K562 (cell line): ENCODE data around the gene PACRG. TPM values are rescaled to one million over a fixed set of nuclear protein-coding genes. Genes with fewer than 3 reads are reported as not detected.

ENCODE experiments used
- ATAC-seq: fragments of 200-7000 bp; cut with Tn5 transposase; 3 replicates; pipeline ENCODE4 v1.9.1; 2020; ENCODE audit warnings: moderate library complexity
- BruUV-seq: library from RNA; stranded (reverse); fragments of 400-500 nt; replicated peaks from 2 replicates; lab custom pipeline; 2021; lab: Mats Ljungman, UMichigan
- CTCF ChIA-PET: fragments of 300-600 bp; formaldehyde crosslinking; extraction: SDS; loops from one replicate; lab custom pipeline; 2021; ENCODE audit warnings: low intra/inter-chr PET ratio; lab: Yijun Ruan, JAX
- POLR2A ChIA-PET: fragments of 300-600, 350-650 bp; sonication (Branson Sonifier 250); formaldehyde crosslinking; extraction: SDS; loops from one replicate; lab custom pipeline; 2021; ENCODE audit warnings: antibody characterized with exemption, inconsistent platforms; lab: Yijun Ruan, JAX
- DNase-seq, 4 experiments: peaks; one replicate each; pipeline versions ENCODE4 v3.0.0 to v3.0.0-alpha.2; 2011 to 2018; ENCODE audit warnings: low spot score in 3 of 4, mixed read lengths in 3 of 4; ENCODE audit errors: extremely low read depth in 1 of 4
- FAIRE-seq: peaks from 2 replicates; lab custom pipeline; 2011; peaks lifted over from hg19 to GRCh38; lab: Jason Lieb, UNC
- H2AFZ ChIP-seq: 2 replicates; pipeline ENCODE4 v1.6.0; 2011; ENCODE audit warnings: low read depth, low read length, control low read depth, inconsistent platforms
- H3K27ac ChIP-seq: fragments of 200-600 bp; 3 replicates; pipeline ENCODE4 v1.8.0; 2011; ENCODE audit warnings: low read depth, mild to moderate bottlenecking, control low read depth, inconsistent platforms, low read length, moderate library complexity, mixed read lengths; ENCODE audit errors: extremely low read depth
- H3K27me3 ChIP-seq, 2 experiments: fragments of 300-600 bp in 1 of 2; 2 replicates in 1 of 2; 3 replicates in 1 of 2; pipeline versions ENCODE4 v1.6.0 to v1.8.0; 2011; ENCODE audit warnings: inconsistent platforms in 2 of 2, low read length in 2 of 2, mild to moderate bottlenecking in 1 of 2, mixed read lengths in 1 of 2, moderate library complexity in 1 of 2; ENCODE audit not compliant: control insufficient read depth in 2 of 2, insufficient read depth in 2 of 2
- H3K36me3 ChIP-seq: fragments of 300-600 bp; 3 replicates; pipeline ENCODE4 v1.8.0; 2011; ENCODE audit warnings: mild to moderate bottlenecking, low read length, inconsistent platforms; ENCODE audit not compliant: control insufficient read depth, insufficient read depth
- H3K4me1 ChIP-seq, 2 experiments: fragments of 200-600 bp in 1 of 2; replicated peaks in 1 of 2; 2 replicates in 1 of 2; 3 replicates in 1 of 2; pipeline versions ENCODE4 v1.5.1 to v1.8.0; 2011; ENCODE audit warnings: inconsistent platforms in 2 of 2, low read length in 2 of 2, mild to moderate bottlenecking in 1 of 2, mixed read lengths in 1 of 2, moderate library complexity in 1 of 2; ENCODE audit not compliant: control insufficient read depth in 2 of 2, insufficient read depth in 2 of 2
- H3K4me2 ChIP-seq: 2 replicates; pipeline ENCODE4 v1.6.1; 2011; ENCODE audit warnings: low read length, control low read depth, inconsistent platforms, mixed read lengths; ENCODE audit not compliant: insufficient read depth
- H3K4me3 ChIP-seq: fragments of 200-600 bp; sonication (generic), shearing (Covaris generic); 2 replicates; pipeline ENCODE4 v1.5.1; 2016; ENCODE audit warnings: control low read depth, inconsistent platforms
- H3K79me2 ChIP-seq: fragments of 200-600 bp; 3 replicates; pipeline ENCODE4 v1.8.0; 2011; ENCODE audit warnings: low read length, inconsistent platforms; ENCODE audit not compliant: control insufficient read depth, insufficient read depth
- H3K9ac ChIP-seq, 2 experiments: 2 replicates each; pipeline versions ENCODE4 v1.6.0 to v1.6.1; 2011; ENCODE audit warnings: low read depth in 2 of 2, low read length in 2 of 2, control low read depth in 1 of 2, inconsistent platforms in 1 of 2, mild to moderate bottlenecking in 1 of 2, mixed read lengths in 1 of 2; ENCODE audit not compliant: insufficient read depth in 1 of 2
- H3K9me1 ChIP-seq: one replicate; pipeline ENCODE4 v1.6.0; 2011; ENCODE audit warnings: inconsistent platforms, mild to moderate bottlenecking, low read length, moderate library complexity; ENCODE audit not compliant: control insufficient read depth, insufficient read depth
- H3K9me3 ChIP-seq: replicated peaks from 2 replicates; pipeline ENCODE4 v1.5.1; 2011; ENCODE audit warnings: low read depth, low read length, inconsistent platforms; ENCODE audit not compliant: control insufficient read depth, insufficient read depth
- H4K20me1 ChIP-seq: replicated peaks from 2 replicates; pipeline ENCODE4 v1.6.1; 2011; ENCODE audit warnings: low read length, inconsistent platforms, mixed read lengths; ENCODE audit not compliant: control insufficient read depth, insufficient read depth
- MCM2 ChIP-seq: fragments of 450-650 bp; IDR thresholded peaks from 2 replicates; pipeline ENCODE4 v1.6.1; 2017; ENCODE audit warnings: low read depth, mild to moderate bottlenecking
- ZBTB34 ChIP-seq: fragments of 250-450 bp; sonication (Bioruptor Pico); IDR thresholded peaks from 2 replicates; pipeline ENCODE4 v1.8.0; 2021; ENCODE audit warnings: mild to moderate bottlenecking, moderate library complexity
- WGBS: fragments of 100-300 bp; shearing (Covaris generic); methylation state at CpG from one replicate; pipeline ENCODE4 v1.1.6; 2016; ENCODE audit warnings: low coverage, mixed read lengths; ENCODE audit not compliant: insufficient coverage; ENCODE audit errors: missing lambda C conversion rate; 5-methylcytosine and 5-hydroxymethylcytosine counted together
- in situ Hi-C: fragments of 300-500 bp; cut with MboI; formaldehyde crosslinking; loops from 4 replicates; pipeline ENCODE4 v1.15.0; 2018; ENCODE audit warnings: inconsistent platforms, mixed read lengths
- intact Hi-C: fragments of 100-400 bp; cut with micrococcal nuclease; formaldehyde crosslinking; loops from 2 replicates; pipeline ENCODE4 v1.14.2; 2022
- polyA plus RNA-seq, 8 experiments: library from polyadenylated mRNA; depleted of rRNA in 4 of 8; stranded (reverse) in 5 of 8; unstranded in 3 of 8; fragments of >200 nt; fragmentation: Nextera tagmentation in 2 of 8; fragmentation: Illumina TruSeq in 1 of 8; extraction: Ambion mirVana in 2 of 8; extraction: Trizol in 1 of 8; gene quantifications; 2 replicates each; pipeline versions ENCODE4 v1.2.1 to v1.2.3, GENCODE V29; 2011 to 2014; ENCODE audit warnings: inconsistent platforms in 1 of 8, missing spikeins in 1 of 8
- total RNA-seq, 7 experiments: library from RNA; depleted of rRNA in 6 of 7; stranded (reverse); fragments of >200 nt in 6 of 7; fragmentation: Illumina TruSeq in 2 of 7; extraction: Trizol in 2 of 7; gene quantifications; 2 replicates each; pipeline versions ENCODE4 v1.2.1 to v1.2.3, GENCODE V29; 2011 to 2021; ENCODE audit warnings: low replicate concordance in 1 of 7

The PACRG gene
- total and polyA plus RNA-seq, 9 of the 15 experiments (the other 6 are each of a cell fraction or from before 2014, with no cell fraction given), result 0.04 TPM; not detected in 8

- no peak overlapping the region for H3K4me3 ChIP-seq
- no peaks in the 10 kb centered on the region for H3K9me3 ChIP-seq
- no peaks in the 10 kb centered on the region for H3K36me3 ChIP-seq
- no peak overlapping the region for H2AFZ ChIP-seq
- intact Hi-C loops, result no loop called here
- no peak for FAIRE-seq
- CTCF ChIA-PET, result no interaction called here
- no TSS peak for BruUV-seq
- 0% methylated on average over 9 of the region's 9 CpGs for whole genome bisulfite sequencing
- in situ Hi-C loops, result no loop called here
- no peaks in the 10 kb centered on the region for H3K4me1 ChIP-seq
- no peak for TF ChIP-seq ZBTB34 (CRISPR knock-in tag)
- TF ChIP-seq MCM2, result no peak
- TF ChIP-seq, all 486 proteins: peak for 0
- Histone ChIP-seq H3K79me2 (no peaks in the 10 kb centered on the region), H3K27me3 (peaks cover 6 to 24% of the 10 kb centered on the region in 2 experiments; a peak in 3 of 5 replicates), H4K20me1 (no peaks in the 10 kb centered on the region), H3K9me1 (no peaks in the 10 kb centered on the region), H3K9ac (no peak overlapping the region), H3K27ac (no peak overlapping the region), H3K4me2 (no peak overlapping the region)
- ATAC-seq (no peak), DNase-seq (no peak)
- POLR2A ChIA-PET, result interaction anchor here (0.6 kb wide), 2 partner anchors 27 to 526 kb away, joined by 3 read pairs; no protein-coding TSS in a partner anchor
Observed at GRCh38 chr6:163164175-163164900, 436.6 kb downstream of the PACRG start.
